GM12875 (cell line): ENCODE results near the gene GRIK3.

Source experiments
- H3K4me3 ChIP-seq: one replicate; pipeline ENCODE4 v1.5.1; 2011; ENCODE audit warnings: low read depth, low read length, control low read depth
- CTCF ChIP-seq: IDR thresholded peaks from 2 replicates; pipeline ENCODE4 v1.5.1; 2011; ENCODE audit warnings: low read depth, mild to moderate bottlenecking, control low read depth, inconsistent platforms, low read length, moderate library complexity, borderline replicate concordance; ENCODE audit not compliant: insufficient read depth

The GRIK3 gene

GRCh38 chr1:36971852-36972618 is 62.3 kb downstream of the GRIK3 start:
- no peak overlapping the region for H3K4me3 ChIP-seq
- TF ChIP-seq CTCF, result no peak

GRCh38 chr1:36968730-36969129 is 65.6 kb downstream of the GRIK3 start:
- no peak for TF ChIP-seq CTCF
- H3K4me3 ChIP-seq, result no peak overlapping the region

- H3K4me3 ChIP-seq, result no peak overlapping the region
- TF ChIP-seq CTCF, result no peak
Measured at GRCh38 chr1:36966242-36966641, 68.1 kb downstream of the GRIK3 start.

GRCh38 chr1:36965275-36966159 is 68.8 kb downstream of the GRIK3 start:
- no peak overlapping the region for H3K4me3 ChIP-seq
- no peak for TF ChIP-seq CTCF

- TF ChIP-seq CTCF, result no peak
- no peak overlapping the region for H3K4me3 ChIP-seq
Measured at GRCh38 chr1:36964830-36965229, 69.5 kb downstream of the GRIK3 start.

- H3K4me3 ChIP-seq, result no peak overlapping the region
- no peak for TF ChIP-seq CTCF
Measured at GRCh38 chr1:36963006-36963405, 71.3 kb downstream of the GRIK3 start.

- H3K4me3 ChIP-seq, result no peak overlapping the region
- TF ChIP-seq CTCF, result no peak
Measured at GRCh38 chr1:36961062-36961615, 73.2 kb downstream of the GRIK3 start.
